Nucleus accumbens (tissue), 56 donors: ENCODE data around the gene SLC37A1.

Experiments used
- DNase-seq, 56 donors: peaks; one replicate each; lab custom pipeline; 2025; lab: John Stamatoyannopoulos, UW

SLC37A1 gene

GRCh38 chr21:42523941-42524340 is 10.3 kb downstream of the SLC37A1 start:
- no peak for DNase-seq

- peak in 5 of 56 donors; percentile 21 to 54 (median 27) for DNase-seq
These were observed 10.8 kb downstream of the SLC37A1 start for GRCh38 chr21:42524341-42525028.

GRCh38 chr21:42525029-42525581 is 11.5 kb downstream of the SLC37A1 start:
- no peak for DNase-seq

DNA sequence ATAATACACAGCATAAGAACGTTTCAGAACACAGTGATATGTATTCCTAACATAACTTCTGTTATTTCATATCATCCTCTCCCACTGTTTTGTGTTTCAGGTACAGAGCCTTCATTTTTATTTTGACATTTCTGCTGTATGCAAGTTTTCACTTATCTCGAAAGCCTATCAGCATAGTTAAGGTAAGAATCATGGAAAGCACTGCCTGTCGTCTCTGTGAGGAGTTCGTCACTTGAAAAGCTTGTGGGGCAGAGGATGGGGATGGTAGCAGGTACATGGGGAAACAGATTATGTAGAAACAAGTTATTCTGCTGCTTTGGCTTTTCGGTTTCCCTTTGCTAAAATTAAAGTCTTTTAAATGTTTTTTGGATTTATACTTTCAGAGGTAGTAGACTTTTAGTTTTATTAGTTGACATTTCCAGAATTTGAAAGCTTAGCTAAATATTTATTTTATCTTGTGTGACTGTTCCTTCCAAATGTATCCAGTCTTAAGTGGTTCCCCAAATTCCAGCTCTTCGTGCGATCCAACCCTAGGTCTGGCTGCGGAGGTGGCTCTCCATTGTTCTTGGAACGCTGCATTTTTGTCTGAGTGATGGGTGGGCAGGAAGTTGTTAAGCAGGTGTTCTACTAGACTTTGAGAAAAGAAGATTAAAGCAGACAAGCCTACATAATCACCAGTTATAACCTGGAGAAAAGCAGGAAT is 12.2 kb downstream of the SLC37A1 start:
- no peak for DNase-seq

DNA sequence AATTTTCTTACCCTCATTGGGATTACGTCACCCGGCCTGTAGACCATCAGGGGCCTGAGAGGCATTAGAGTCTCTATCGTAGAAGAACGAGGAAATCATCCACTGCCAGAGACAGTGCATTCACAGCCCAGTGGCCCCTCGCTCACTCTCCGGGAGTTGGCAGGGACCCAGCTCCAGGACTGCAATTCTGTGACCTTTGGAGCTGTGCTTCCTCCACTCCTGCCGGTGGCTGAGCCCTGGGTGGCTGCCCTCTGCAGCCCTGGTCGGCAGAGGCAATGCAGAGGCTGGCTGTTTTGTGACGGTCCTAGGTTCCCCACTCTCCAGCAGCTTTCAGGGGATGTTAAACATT is 12.7 kb downstream of the SLC37A1 start:
- no peak for DNase-seq

- DNase-seq = no peak
These were observed 13.5 kb downstream of the SLC37A1 start for GRCh38 chr21:42527127-42527488.

- DNase-seq = no peak
These were observed 14.0 kb downstream of the SLC37A1 start for GRCh38 chr21:42527489-42528158.

DNA sequence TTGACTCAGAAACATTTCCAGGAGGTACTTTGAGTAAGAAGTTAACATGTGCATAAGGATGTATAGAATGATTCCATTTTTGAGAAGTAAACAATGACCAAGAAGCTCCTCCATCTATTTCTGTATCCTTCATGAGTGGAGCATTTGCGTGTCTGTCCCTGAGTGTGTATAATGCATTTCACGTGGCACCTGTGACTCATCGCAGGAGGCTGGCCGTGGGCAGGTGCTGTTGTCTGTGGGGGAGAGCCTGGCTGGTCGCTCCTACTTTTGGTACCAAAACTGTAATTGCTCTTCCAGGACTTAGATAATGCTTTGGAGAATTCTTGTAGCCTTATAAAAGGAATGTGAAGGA is 16.5 kb downstream of the SLC37A1 start:
- DNase-seq = peak in 10 of 56 donors; percentile 16 to 68 (median 25)

DNA sequence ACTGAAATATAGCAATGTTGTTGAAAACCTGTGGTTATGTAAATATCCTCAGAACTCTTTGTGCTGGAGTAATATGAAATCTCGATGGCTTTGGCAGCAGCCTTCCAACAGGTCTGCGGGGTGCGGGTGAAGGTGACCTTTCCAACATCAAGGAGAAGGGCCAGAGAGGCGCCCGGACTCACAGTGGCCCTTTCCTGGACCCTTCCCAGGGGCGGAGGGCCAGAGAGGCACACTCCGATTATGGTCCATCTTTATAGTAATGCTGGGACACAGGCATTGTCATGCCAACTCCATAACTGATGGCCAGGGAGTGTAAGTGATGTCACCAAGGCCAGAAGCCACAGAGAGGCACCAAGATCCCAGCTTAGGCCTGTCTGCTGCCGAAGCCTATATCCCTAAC is 18.1 kb downstream of the SLC37A1 start:
- no peak for DNase-seq

GRCh38 chr21:42532466-42533181 is 19.0 kb downstream of the SLC37A1 start:
- DNase-seq = peak in 50 of 56 donors; percentile 24 to 95 (median 66)

GRCh38 chr21:42533306-42533962 is 19.8 kb downstream of the SLC37A1 start:
- DNase-seq = no peak

DNA sequence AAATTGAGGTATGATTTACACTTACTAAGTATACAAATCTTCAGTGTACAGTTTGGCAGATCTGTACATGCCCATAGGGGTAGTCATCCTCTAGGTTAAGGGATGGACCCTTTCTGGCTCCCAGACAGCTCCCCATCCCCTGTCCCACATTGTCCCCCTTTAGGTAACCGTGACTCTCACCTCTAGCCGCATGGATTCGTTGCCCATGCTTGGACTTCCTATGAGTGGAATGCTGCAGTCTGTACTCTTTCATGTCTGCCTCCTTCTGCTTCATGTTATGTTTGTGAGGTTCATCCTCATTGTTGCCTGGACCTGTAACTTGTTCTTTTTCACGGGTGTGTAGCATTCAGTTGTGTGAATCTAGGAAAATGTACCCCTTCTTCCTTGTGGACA is 20.3 kb downstream of the SLC37A1 start:
- no peak for DNase-seq

- peak in 1 of 56 donors; percentile 33 for DNase-seq
These were observed 21.0 kb downstream of the SLC37A1 start for GRCh38 chr21:42534421-42535378.

GRCh38 chr21:42535602-42536171 is 22.0 kb downstream of the SLC37A1 start:
- no peak for DNase-seq

DNA sequence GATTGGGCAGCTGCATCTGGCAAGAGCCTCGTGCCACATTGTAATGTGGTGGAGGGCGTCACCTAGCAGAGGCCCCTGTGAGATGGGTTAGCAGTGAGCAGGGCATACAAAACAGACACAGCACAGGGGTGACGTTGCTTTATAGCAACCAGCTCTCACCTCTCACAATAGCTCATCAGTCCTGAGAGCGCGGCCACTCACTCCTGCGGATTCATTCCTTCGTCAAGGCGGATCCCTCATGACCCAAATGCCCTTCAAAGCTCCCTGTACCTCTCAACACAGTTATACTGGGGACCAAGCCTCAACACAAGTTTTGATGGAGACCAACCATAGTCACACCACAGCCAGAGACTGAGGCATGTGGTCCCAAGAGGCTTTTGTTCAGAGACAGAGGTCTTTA is 22.9 kb downstream of the SLC37A1 start:
- DNase-seq = no peak

DNA sequence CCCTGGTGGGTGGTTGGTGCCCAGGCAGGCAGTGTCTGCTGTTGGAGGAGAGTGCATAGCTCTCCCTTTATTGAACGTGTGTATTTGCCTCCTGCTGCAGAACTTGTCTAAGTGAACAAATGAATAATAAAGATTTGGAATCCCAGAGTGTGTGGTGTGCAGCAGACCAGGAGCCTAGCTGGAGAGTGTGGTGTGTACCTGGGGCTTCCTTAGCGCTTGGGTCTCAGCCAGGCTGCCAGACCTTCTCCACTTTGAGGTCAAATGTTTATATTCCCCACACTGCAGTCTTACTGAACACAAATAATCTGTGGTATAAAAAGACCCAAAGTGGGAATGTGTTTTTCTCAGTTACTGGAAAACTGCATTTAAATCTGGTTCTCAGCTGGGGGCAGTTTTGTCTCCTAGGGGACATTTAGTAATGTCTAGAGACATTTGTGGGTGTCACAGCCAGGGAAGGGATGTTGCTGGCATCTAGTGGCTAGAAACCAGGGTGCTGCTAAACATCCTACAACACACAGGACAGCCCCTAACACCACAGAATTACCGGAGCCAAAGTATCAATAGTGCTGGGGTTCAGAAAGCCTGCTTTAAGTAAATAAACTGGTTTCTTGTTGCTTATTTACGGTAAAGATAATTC is 23.6 kb downstream of the SLC37A1 start:
- no peak for DNase-seq

DNA sequence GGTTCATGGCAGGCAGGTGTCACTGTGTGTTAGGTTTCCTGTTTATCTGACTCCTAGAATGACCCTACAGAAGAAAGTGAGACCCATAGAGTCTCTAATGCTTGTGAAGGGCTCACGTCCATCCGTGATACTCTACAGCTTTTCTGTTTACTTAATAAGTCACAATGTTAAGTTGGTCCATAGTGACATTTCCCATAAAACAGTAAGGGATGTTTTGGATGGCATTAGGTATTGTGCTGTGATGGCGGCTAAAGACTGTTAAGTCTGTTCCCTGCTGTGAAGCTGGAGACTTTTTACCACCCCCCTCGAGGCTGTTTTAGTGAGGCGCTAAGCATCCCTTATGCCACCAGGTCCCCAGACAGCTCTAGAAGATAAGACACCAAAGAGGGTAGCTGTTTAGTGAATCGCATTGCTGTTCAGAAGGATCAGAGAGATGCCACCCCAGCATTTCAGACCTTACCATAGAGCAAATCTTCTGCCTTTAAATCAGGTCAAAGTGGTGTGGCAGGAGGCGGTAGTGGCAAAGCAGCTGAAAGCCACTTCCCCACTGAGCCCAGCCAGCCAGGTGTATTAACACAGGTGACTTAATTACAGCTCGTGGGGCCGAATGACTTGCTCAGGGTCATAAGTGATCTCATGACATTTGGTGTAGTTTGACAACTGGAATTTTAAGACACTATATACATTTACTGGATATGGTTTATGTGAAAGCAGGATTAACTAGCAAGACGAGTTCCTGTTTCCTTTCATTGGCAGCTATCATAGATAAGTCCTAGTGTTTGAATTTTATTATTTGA is 25.0 kb downstream of the SLC37A1 start:
- DNase-seq = no peak

DNA sequence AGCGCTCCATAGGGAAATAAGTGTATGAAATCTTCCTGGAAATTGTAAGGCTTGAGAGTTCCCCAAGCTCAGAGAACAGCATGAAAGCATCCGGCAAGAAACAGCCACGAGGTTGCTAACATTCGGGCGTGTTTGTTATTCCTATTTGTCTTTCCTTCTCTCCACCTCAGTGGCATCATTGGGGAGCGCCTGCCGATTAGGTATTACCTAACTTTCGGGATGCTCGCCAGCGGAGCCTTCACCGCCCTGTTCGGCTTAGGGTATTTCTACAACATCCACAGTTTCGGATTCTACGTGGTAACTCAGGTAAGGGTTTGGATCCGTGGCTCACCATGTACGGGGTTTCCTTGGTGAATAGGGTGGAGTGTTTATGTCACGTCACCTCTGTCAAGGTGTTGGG is 25.7 kb downstream of the SLC37A1 start:
- no peak for DNase-seq
